ENCODE data around the gene MYCBPAP.

DNA sequence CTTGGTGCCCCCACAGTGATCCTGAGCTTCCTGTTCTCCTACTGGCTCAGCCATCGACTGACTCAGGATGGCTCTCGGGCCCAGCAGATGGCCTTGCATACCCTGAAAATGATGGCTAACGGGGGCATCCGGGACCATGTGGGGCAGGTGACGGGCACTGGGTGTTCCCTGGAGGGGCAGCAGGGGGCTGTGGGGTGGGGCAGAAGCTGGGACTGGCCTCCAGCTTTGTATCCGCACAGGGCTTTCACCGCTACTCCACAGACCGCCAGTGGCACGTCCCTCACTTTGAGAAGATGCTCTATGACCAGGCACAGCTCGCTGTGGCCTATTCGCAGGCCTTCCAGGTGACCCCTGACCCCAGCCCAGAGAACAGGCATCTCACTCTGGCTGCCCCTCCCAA is 41.7 kb downstream of the MYCBPAP start:
- TF ChIP-seq, protein P1, sequence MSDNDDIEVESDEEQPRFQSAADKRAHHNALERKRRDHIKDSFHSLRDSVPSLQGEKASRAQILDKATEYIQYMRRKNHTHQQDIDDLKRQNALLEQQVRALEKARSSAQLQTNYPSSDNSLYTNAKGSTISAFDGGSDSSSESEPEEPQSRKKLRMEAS (IDR thresholded peaks at IDR 0.05) = no peak
- TF ChIP-seq, protein P2, sequence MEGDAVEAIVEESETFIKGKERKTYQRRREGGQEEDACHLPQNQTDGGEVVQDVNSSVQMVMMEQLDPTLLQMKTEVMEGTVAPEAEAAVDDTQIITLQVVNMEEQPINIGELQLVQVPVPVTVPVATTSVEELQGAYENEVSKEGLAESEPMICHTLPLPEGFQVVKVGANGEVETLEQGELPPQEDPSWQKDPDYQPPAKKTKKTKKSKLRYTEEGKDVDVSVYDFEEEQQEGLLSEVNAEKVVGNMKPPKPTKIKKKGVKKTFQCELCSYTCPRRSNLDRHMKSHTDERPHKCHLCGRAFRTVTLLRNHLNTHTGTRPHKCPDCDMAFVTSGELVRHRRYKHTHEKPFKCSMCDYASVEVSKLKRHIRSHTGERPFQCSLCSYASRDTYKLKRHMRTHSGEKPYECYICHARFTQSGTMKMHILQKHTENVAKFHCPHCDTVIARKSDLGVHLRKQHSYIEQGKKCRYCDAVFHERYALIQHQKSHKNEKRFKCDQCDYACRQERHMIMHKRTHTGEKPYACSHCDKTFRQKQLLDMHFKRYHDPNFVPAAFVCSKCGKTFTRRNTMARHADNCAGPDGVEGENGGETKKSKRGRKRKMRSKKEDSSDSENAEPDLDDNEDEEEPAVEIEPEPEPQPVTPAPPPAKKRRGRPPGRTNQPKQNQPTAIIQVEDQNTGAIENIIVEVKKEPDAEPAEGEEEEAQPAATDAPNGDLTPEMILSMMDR (IDR thresholded peaks at IDR 0.05 in 2 of 3, conservative IDR thresholded peaks at IDR 0.05 in 1 of 3; ENCODE audit: borderline replicate concordance in 1 of 3, insufficient read depth in 1 of 3, low read depth in 2 of 3, low read length in 2 of 3) = no peak
- TF ChIP-seq FOSL1 (IDR thresholded peaks at IDR 0.05; ENCODE audit: low read depth) = no peak
- TF ChIP-seq ZFX (IDR thresholded peaks at IDR 0.05) = no peak
- no peak for TF ChIP-seq YY1 (IDR thresholded peaks at IDR 0.05; ENCODE audit: extremely low read depth, insufficient replicate concordance, low read depth, low read length)
